Activated naive CD8-positive, alpha-beta T cell treated with anti-CD3 and anti-CD28 coated beads for 36 hours (primary cell): ENCODE results near the gene LAMB1. TPM values are rescaled to one million over a fixed set of nuclear protein-coding genes. Genes with fewer than 3 reads are reported as not detected.
"Not testable (repeated sequence)": the region's sequence is repeated elsewhere in the genome, so short reads cannot be mapped to it uniquely, and the experiment has no call there.

Experiments used
- DNase-seq: peaks from one replicate; pipeline ENCODE4 v3.0.0; 2021
- H3K27ac Mint-ChIP-seq: one replicate; pipeline ENCODE4 v1.8.0; 2022; ENCODE audit warnings: mild to moderate bottlenecking, moderate library complexity, mixed read lengths
- H3K27me3 Mint-ChIP-seq: one replicate; pipeline ENCODE4 v1.8.0; 2022; ENCODE audit warnings: mild to moderate bottlenecking, mixed read lengths
- H3K36me3 Mint-ChIP-seq: one replicate; pipeline ENCODE4 v1.8.0; 2021; ENCODE audit warnings: mild to moderate bottlenecking, mixed read lengths
- H3K4me1 Mint-ChIP-seq: one replicate; pipeline ENCODE4 v1.8.0; 2021; ENCODE audit warnings: mixed read lengths
- H3K4me3 Mint-ChIP-seq: one replicate; pipeline ENCODE4 v1.8.0; 2022; ENCODE audit warnings: mild to moderate bottlenecking, moderate library complexity, mixed read lengths
- H3K9me3 Mint-ChIP-seq: one replicate; pipeline ENCODE4 v1.8.0; 2022; ENCODE audit warnings: mixed read lengths
- total RNA-seq, 2 experiments: library from RNA; stranded (reverse); gene quantifications; one replicate each; pipeline ENCODE4 v1.2.3, GENCODE V29; 2021

LAMB1 gene
- total RNA-seq, 2 experiments from 2014 or later, result 0.16 to 0.32 TPM

- Mint-ChIP-seq H3K27ac (no peak overlapping the region), H3K27me3 (no peaks in the 10 kb centered on the region), H3K4me3 (no peak overlapping the region), H3K36me3 (peaks cover 67% of the 10 kb centered on the region), H3K9me3 (peaks cover 1% of the 10 kb centered on the region), H3K4me1 (peaks cover 46% of the 10 kb centered on the region)
- no peak for DNase-seq
These were observed 85.0 kb downstream of the LAMB1 start for GRCh38 chr7:107917763-107918651.

- Mint-ChIP-seq H3K4me1 (peaks cover 38% of the 10 kb centered on the region), H3K9me3 (peaks cover 3% of the 10 kb centered on the region), H3K4me3 (no peak overlapping the region), H3K27me3 (no peaks in the 10 kb centered on the region), H3K36me3 (peaks cover 66% of the 10 kb centered on the region), H3K27ac (no peak overlapping the region)
- no peak for DNase-seq
These were observed 87.4 kb downstream of the LAMB1 start for GRCh38 chr7:107915541-107915940.

- Mint-ChIP-seq H3K4me1 (peaks cover 31% of the 10 kb centered on the region), H3K27ac (no peak overlapping the region), H3K27me3 (no peaks in the 10 kb centered on the region), H3K9me3 (peaks cover 3% of the 10 kb centered on the region), H3K4me3 (no peak overlapping the region), H3K36me3 (peaks cover 67% of the 10 kb centered on the region)
- no peak for DNase-seq
These were observed 88.1 kb downstream of the LAMB1 start for GRCh38 chr7:107914831-107915230.

- Mint-ChIP-seq H3K4me3 (no peak overlapping the region), H3K9me3 (peaks cover 3% of the 10 kb centered on the region), H3K36me3 (peaks cover 69% of the 10 kb centered on the region), H3K4me1 (peaks cover 30% of the 10 kb centered on the region), H3K27me3 (no peaks in the 10 kb centered on the region), H3K27ac (no peak overlapping the region)
- no peak for DNase-seq
These were observed 89.1 kb downstream of the LAMB1 start for GRCh38 chr7:107913851-107914250.

GRCh38 chr7:107911981-107912380, 91.0 kb downstream of the LAMB1 start:
- Mint-ChIP-seq H3K27me3 (no peaks in the 10 kb centered on the region), H3K4me3 (no peak overlapping the region), H3K27ac (no peak overlapping the region), H3K4me1 (peaks cover 23% of the 10 kb centered on the region), H3K36me3 (peaks cover 65% of the 10 kb centered on the region), H3K9me3 (peaks cover 3% of the 10 kb centered on the region)
- no peak for DNase-seq

- no peak for DNase-seq
- peaks cover 60% of the 10 kb centered on the region for H3K36me3 Mint-ChIP-seq
- H3K4me3 Mint-ChIP-seq, result no peak overlapping the region
- no peaks in the 10 kb centered on the region for H3K27me3 Mint-ChIP-seq
- H3K9me3 Mint-ChIP-seq, result peaks cover 3% of the 10 kb centered on the region
- peaks cover 18% of the 10 kb centered on the region for H3K4me1 Mint-ChIP-seq
- no peak overlapping the region for H3K27ac Mint-ChIP-seq
These were observed 93.5 kb downstream of the LAMB1 start for GRCh38 chr7:107909445-107909844.

GRCh38 chr7:107907790-107908189, 95.2 kb downstream of the LAMB1 start:
- Mint-ChIP-seq H3K4me3 (no peak overlapping the region), H3K9me3 (peaks cover 3% of the 10 kb centered on the region)

GRCh38 chr7:107902381-107902780, 100.6 kb downstream of the LAMB1 start:
- DNase-seq, result no peak
- Mint-ChIP-seq H3K4me1 (peaks cover 21% of the 10 kb centered on the region), H3K27me3 (no peaks in the 10 kb centered on the region), H3K27ac (no peak overlapping the region), H3K9me3 (no peaks in the 10 kb centered on the region), H3K36me3 (peaks cover 15% of the 10 kb centered on the region), H3K4me3 (no peak overlapping the region)

More at GRCh38 chr7:107907790-107908189, 95.2 kb downstream of the LAMB1 start:
- Mint-ChIP-seq H3K27me3 (no peaks in the 10 kb centered on the region), H3K4me1 (peaks cover 6% of the 10 kb centered on the region), H3K36me3 (peaks cover 45% of the 10 kb centered on the region), H3K27ac (no peak overlapping the region)
- DNase-seq, result no peak

GRCh38 chr7:107900496-107901015, 102.4 kb downstream of the LAMB1 start:
- H3K9me3 Mint-ChIP-seq, result no peaks in the 10 kb centered on the region
- H3K27me3 Mint-ChIP-seq, result no peaks in the 10 kb centered on the region
- peaks cover 17% of the 10 kb centered on the region for H3K36me3 Mint-ChIP-seq
- no peak overlapping the region for H3K27ac Mint-ChIP-seq
- H3K4me1 Mint-ChIP-seq, result peaks cover 33% of the 10 kb centered on the region
- no peak for DNase-seq
- no peak overlapping the region for H3K4me3 Mint-ChIP-seq

- Mint-ChIP-seq H3K4me1 (peaks cover 48% of the 10 kb centered on the region), H3K27ac (no peak overlapping the region), H3K27me3 (no peaks in the 10 kb centered on the region), H3K9me3 (no peaks in the 10 kb centered on the region), H3K4me3 (no peak overlapping the region), H3K36me3 (peaks cover 26% of the 10 kb centered on the region)
- no peak for DNase-seq
These were observed 103.9 kb downstream of the LAMB1 start for GRCh38 chr7:107898997-107899594.

- H3K4me1 Mint-ChIP-seq, result peaks cover 48% of the 10 kb centered on the region
- peak overlapping the region; percentile 100 for H3K4me3 Mint-ChIP-seq
- not testable (repeated sequence) for H3K27me3 Mint-ChIP-seq, H3K9me3 Mint-ChIP-seq, DNase-seq
- H3K36me3 Mint-ChIP-seq, result peaks cover 31% of the 10 kb centered on the region
- H3K27ac Mint-ChIP-seq, result peak overlapping the region; percentile 99
These were observed 110.6 kb downstream of the LAMB1 start for GRCh38 chr7:107892367-107892741.

GRCh38 chr7:107891636-107892366, 111.2 kb downstream of the LAMB1 start:
- H3K36me3 Mint-ChIP-seq, result peaks cover 28% of the 10 kb centered on the region
- H3K9me3 Mint-ChIP-seq, result peaks cover 2% of the 10 kb centered on the region
- H3K4me1 Mint-ChIP-seq, result peaks cover 44% of the 10 kb centered on the region
- H3K27ac Mint-ChIP-seq, result peak overlapping the region; percentile 99
- no peaks in the 10 kb centered on the region for H3K27me3 Mint-ChIP-seq
- H3K4me3 Mint-ChIP-seq, result peak overlapping the region; percentile 100
- DNase-seq, result no peak

GRCh38 chr7:107890962-107891635, 111.9 kb downstream of the LAMB1 start, which contains the start of gene DLD:
Gene DLD (plus strand): TSS chr7:107891183. CDS start chr7:107891251, 68 bp downstream.
- Mint-ChIP-seq H3K36me3 (peaks cover 25% of the 10 kb centered on the region), H3K4me1 (peaks cover 40% of the 10 kb centered on the region), H3K4me3 (peak within 1 kb of the TSS; percentile 100), H3K27ac (peak within 1 kb of the TSS; percentile 99), H3K27me3 (no peaks in the 10 kb centered on the region), H3K9me3 (peaks cover 2% of the 10 kb centered on the region)
- peak; percentile 95 for DNase-seq

- peak overlapping the region; percentile 99 for H3K27ac Mint-ChIP-seq
- H3K36me3 Mint-ChIP-seq, result peaks cover 21% of the 10 kb centered on the region
These were observed 112.4 kb downstream of the LAMB1 start for GRCh38 chr7:107890493-107890961.

More at GRCh38 chr7:107890493-107890961, 112.4 kb downstream of the LAMB1 start:
- peak overlapping the region; percentile 100 for H3K4me3 Mint-ChIP-seq
- H3K4me1 Mint-ChIP-seq, result peaks cover 36% of the 10 kb centered on the region
- H3K9me3 Mint-ChIP-seq, result peaks cover 2% of the 10 kb centered on the region
- no peak for DNase-seq
- H3K27me3 Mint-ChIP-seq, result no peaks in the 10 kb centered on the region
